Brain microvascular endothelial cell (primary cell): Measurements from ENCODE around the gene BPIFA3.

Experiments
- DNase-seq: peaks from one replicate; pipeline ENCODE4 v3.0.0-alpha.2; 2020
- H3K27ac ChIP-seq: fragments of 250-450 bp; sonication (Bioruptor Pico); 2 replicates; pipeline ENCODE4 v1.5.1; 2020; ENCODE audit warnings: mild to moderate bottlenecking, moderate library complexity
- H3K27me3 ChIP-seq: fragments of 250-450 bp; sonication (Bioruptor Pico); replicated peaks from 2 replicates; pipeline ENCODE4 v1.5.1; 2020; ENCODE audit warnings: mild to moderate bottlenecking
- H3K36me3 ChIP-seq: fragments of 250-450 bp; sonication (Bioruptor Pico); replicated peaks from 2 replicates; pipeline ENCODE4 v1.5.1; 2020; ENCODE audit warnings: mild to moderate bottlenecking
- H3K4me3 ChIP-seq: 2 replicates; pipeline ENCODE4 v1.5.1; 2011; ENCODE audit warnings: low read depth, mild to moderate bottlenecking, control low read depth, low read length, moderate library complexity
- in situ Hi-C: cut with HindIII; loops from 2 replicates; pipeline ENCODE4 v1.10.0; 2017; ENCODE audit warnings: low sequenced_read_pairs, low pct_ligation_motif_present
- TF ChIP-seq, protein P1 (sequence below): IDR thresholded peaks from 2 replicates; pipeline ENCODE4 v1.5.1; 2011; ENCODE audit warnings: low read depth, mild to moderate bottlenecking, moderate library complexity, low read length, control low read depth, inconsistent platforms; ENCODE audit errors: missing control alignments

BPIFA3 gene

DNA sequence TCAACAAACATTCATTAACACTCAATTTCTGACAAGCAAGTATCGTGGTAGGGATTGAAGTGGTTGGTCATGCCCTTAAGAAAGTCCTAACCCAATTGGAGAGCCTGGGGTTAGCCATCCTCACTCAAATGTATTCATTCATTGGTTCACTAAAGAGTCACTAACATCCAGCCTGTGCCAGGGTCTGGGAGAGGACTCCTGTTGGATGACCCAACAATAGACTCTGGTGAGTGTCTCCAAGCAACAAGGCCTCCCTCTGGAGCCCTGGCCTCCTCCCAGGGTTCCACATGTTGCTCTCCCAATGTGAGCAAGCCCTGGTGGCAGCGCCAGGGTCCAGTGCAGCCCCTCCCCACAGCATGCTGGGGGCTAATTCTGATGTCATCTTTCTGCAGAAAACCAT, at the start of gene BPIFA3:
Gene BPIFA3, plus strand, starts transcription at position 301 of the 400 bp plus-strand sequence. CDS start 185 bp downstream, outside the sequence.
- DNase-seq: no peak
- Histone ChIP-seq H3K36me3 (no peaks in the 10 kb centered on the region), H3K27me3 (no peaks in the 10 kb centered on the region), H3K27ac (no peak within 1 kb of the TSS), H3K4me3 (no peak within 1 kb of the TSS)
- TF ChIP-seq, protein P1, sequence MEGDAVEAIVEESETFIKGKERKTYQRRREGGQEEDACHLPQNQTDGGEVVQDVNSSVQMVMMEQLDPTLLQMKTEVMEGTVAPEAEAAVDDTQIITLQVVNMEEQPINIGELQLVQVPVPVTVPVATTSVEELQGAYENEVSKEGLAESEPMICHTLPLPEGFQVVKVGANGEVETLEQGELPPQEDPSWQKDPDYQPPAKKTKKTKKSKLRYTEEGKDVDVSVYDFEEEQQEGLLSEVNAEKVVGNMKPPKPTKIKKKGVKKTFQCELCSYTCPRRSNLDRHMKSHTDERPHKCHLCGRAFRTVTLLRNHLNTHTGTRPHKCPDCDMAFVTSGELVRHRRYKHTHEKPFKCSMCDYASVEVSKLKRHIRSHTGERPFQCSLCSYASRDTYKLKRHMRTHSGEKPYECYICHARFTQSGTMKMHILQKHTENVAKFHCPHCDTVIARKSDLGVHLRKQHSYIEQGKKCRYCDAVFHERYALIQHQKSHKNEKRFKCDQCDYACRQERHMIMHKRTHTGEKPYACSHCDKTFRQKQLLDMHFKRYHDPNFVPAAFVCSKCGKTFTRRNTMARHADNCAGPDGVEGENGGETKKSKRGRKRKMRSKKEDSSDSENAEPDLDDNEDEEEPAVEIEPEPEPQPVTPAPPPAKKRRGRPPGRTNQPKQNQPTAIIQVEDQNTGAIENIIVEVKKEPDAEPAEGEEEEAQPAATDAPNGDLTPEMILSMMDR: no peak
- in situ Hi-C loops: no loop called here

- H3K27me3 ChIP-seq: no peaks in the 10 kb centered on the region
- H3K27ac ChIP-seq: no peak within 1 kb of the TSS
- H3K36me3 ChIP-seq: no peaks in the 10 kb centered on the region
- no peak for DNase-seq
- in situ Hi-C loops: no loop called here
- TF ChIP-seq, protein P1: no peak
- H3K4me3 ChIP-seq: no peak within 1 kb of the TSS
These were observed 49.3 kb upstream of the BPIFA3 start, which contains the start of gene BPIFA2 for GRCh38 chr20:33167859-33168258. Gene BPIFA2, plus strand, starts transcription at chr20:33168159. Its CDS starts 987 bp downstream, at chr20:33169146.

DNA sequence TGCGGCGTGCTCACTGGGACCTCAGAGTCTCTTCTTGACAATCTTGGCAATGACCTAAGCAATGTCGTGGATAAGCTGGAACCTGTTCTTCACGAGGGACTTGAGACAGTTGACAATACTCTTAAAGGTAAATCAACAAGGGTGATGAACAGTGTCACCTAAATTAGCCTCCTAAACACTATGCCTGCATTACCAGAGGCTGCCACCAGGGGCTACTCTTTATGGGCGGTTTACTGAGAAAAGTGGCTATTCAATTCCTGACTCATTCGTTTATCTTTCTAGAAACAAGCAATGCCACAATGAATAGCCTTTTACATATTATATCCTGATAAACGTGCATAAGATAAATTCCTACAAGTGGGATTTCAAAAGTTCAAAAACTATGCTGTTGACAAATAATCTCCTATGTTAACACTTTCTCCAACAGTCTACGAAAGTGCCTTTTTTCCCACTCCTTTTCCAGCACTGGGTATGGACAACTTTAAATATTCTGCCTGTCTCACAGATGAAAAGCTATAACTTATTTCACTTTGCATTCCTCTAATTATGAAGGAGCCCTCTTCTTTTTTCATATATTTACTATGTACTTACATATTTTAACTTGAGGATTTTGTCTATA, 47.9 kb upstream of the BPIFA3 start:
- no peak overlapping the region for H3K27ac ChIP-seq

GRCh38 chr20:33172781-33173180, 44.4 kb upstream of the BPIFA3 start:
- TF ChIP-seq, protein P1: no peak
- no peak for DNase-seq
- no peaks in the 10 kb centered on the region for H3K27me3 ChIP-seq
- in situ Hi-C loops: no loop called here
- H3K4me3 ChIP-seq: no peak overlapping the region
- no peak overlapping the region for H3K27ac ChIP-seq
- no peaks in the 10 kb centered on the region for H3K36me3 ChIP-seq

More for the DNA sequence above, 47.9 kb upstream of the BPIFA3 start:
- peak; percentile 8 for DNase-seq
- no peak overlapping the region for H3K4me3 ChIP-seq
- H3K27me3 ChIP-seq: no peaks in the 10 kb centered on the region
- H3K36me3 ChIP-seq: no peaks in the 10 kb centered on the region
- TF ChIP-seq, protein P1: peak; percentile 67
- in situ Hi-C loops: no loop called here

DNA sequence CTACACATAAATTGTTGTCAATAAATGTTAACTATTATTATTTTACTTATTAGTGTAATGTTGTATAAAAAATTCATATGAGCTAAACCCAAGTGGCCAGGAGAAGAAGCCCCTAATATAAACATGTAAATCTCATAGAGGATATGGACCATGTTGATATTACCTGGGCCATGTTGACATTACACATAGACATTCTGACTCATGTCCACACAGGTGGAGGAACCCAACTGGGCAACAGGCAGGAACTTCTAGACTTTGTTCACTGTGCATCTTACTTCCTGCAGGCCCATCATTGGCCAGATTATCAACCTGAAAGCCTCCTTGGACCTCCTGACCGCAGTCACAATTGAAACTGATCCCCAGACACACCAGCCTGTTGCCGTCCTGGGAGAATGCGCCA, 42.0 kb upstream of the BPIFA3 start:
- Histone ChIP-seq H3K36me3 (no peaks in the 10 kb centered on the region), H3K27ac (no peak overlapping the region), H3K27me3 (no peaks in the 10 kb centered on the region), H3K4me3 (no peak overlapping the region)
- no peak for DNase-seq
- in situ Hi-C loops: no loop called here
- TF ChIP-seq, protein P1: no peak

DNA sequence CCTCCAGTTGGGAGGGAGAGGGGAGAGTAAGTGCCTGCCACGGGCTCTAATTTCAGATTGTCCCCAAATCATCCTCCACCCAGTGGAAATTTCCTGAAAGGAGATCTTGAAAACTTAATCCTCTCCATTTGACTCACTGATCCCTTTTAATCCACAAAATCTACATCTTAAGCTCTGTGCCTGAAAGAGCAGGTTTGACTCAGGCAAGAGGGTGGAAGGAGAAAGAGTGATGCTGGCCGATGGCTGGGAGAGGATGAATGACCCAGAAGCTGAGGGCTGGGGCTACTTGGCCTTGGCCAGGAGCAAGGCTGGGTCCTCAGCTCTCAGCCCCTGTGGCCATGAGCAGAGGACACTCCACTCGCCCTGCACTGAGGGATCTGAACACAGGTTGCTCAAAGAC, 41.1 kb upstream of the BPIFA3 start:
- no peak overlapping the region for H3K4me3 ChIP-seq
- in situ Hi-C loops: no loop called here
- TF ChIP-seq, protein P1: no peak
- H3K27me3 ChIP-seq: no peaks in the 10 kb centered on the region
- no peak overlapping the region for H3K27ac ChIP-seq
- DNase-seq: no peak
- H3K36me3 ChIP-seq: no peaks in the 10 kb centered on the region
